OCI-LY7 (cell line): ENCODE results near the gene SLC7A7. TPM values are rescaled to one million over a fixed set of nuclear protein-coding genes. Genes with fewer than 3 reads are reported as not detected.

Experiments
- BruUV-seq: library from RNA; stranded (reverse); fragments of 400-500 nt; replicated peaks from 2 replicates; lab custom pipeline; 2021; lab: Mats Ljungman, UMichigan
- CTCF ChIA-PET: fragments of 300-600 bp; sonication (Branson Sonifier 250); formaldehyde crosslinking; loops from one replicate; lab custom pipeline; 2022; ENCODE audit warnings: antibody characterized with exemption; ENCODE audit not compliant: unreplicated experiment; lab: Charles Lee
- POLR2A ChIA-PET: fragments of 300-600 bp; sonication (Branson Sonifier 250); formaldehyde crosslinking; loops from one replicate; lab custom pipeline; 2022; ENCODE audit warnings: antibody characterized with exemption; lab: Charles Lee
- DNase-seq: peaks from one replicate; pipeline ENCODE4 v3.0.0-alpha.2; 2015; ENCODE audit warnings: low spot score
- H2AFZ ChIP-seq: fragments of 200-600 bp; sonication (generic), shearing (Covaris generic); 2 replicates; pipeline ENCODE4 v1.6.1; 2014; ENCODE audit warnings: mild to moderate bottlenecking, antibody characterized with exemption, low read length, moderate library complexity
- H3K27ac ChIP-seq: fragments of 200-600 bp; sonication (generic); 2 replicates; pipeline ENCODE4 v1.5.1; 2014; ENCODE audit warnings: mixed run types, low read depth, mild to moderate bottlenecking, moderate library complexity, low read length, inconsistent platforms; ENCODE audit not compliant: poor library complexity, severe bottlenecking
- H3K36me3 ChIP-seq: fragments of 200-600 bp; sonication (generic); 2 replicates; pipeline ENCODE4 v1.6.1; 2014; ENCODE audit warnings: mild to moderate bottlenecking, antibody characterized with exemption, low read length, moderate library complexity, mixed read lengths; ENCODE audit not compliant: insufficient read depth
- H3K4me1 ChIP-seq: fragments of 200-600 bp; sonication (generic); 2 replicates; pipeline ENCODE4 v1.5.1; 2014; ENCODE audit warnings: mild to moderate bottlenecking, low read length; ENCODE audit not compliant: insufficient read depth, poor library complexity, severe bottlenecking
- H3K4me2 ChIP-seq: fragments of 200-600 bp; sonication (generic); 2 replicates; pipeline ENCODE4 v1.6.1; 2014; ENCODE audit warnings: mild to moderate bottlenecking, low read length
- H3K4me3 ChIP-seq: fragments of 200-600 bp; sonication (generic); 2 replicates; pipeline ENCODE4 v1.5.1; 2014; ENCODE audit warnings: mild to moderate bottlenecking, low read depth, low read length; ENCODE audit not compliant: poor library complexity, severe bottlenecking
- H3K79me2 ChIP-seq: fragments of 200-600 bp; sonication (generic); 2 replicates; pipeline ENCODE4 v1.6.1; 2016; ENCODE audit warnings: low read depth, mild to moderate bottlenecking, low read length, moderate library complexity, mixed read lengths; ENCODE audit not compliant: insufficient read depth
- H3K9me2 ChIP-seq: fragments of 200-600 bp; sonication (generic); 2 replicates; pipeline ENCODE4 v1.6.1; 2016; ENCODE audit warnings: mild to moderate bottlenecking, low read length, mixed read lengths; ENCODE audit not compliant: insufficient read depth
- H3K9me3 ChIP-seq: fragments of 200-600 bp; sonication (generic); 2 replicates; pipeline ENCODE4 v1.6.1; 2014; ENCODE audit warnings: mild to moderate bottlenecking, mixed run types, low read length, mixed read lengths
- H4K20me1 ChIP-seq: fragments of 200-600 bp; sonication (generic); 2 replicates; pipeline ENCODE4 v1.6.1; 2014; ENCODE audit warnings: mild to moderate bottlenecking, antibody characterized with exemption, low read length, moderate library complexity, mixed read lengths; ENCODE audit not compliant: insufficient read depth
- CTCF ChIP-seq: fragments of 200-600 bp; sonication (generic); conservative IDR thresholded peaks from 2 replicates; pipeline ENCODE4 v1.5.1; 2014; ENCODE audit warnings: mild to moderate bottlenecking, antibody characterized with exemption, low read length, moderate library complexity, mixed read lengths
- EZH2phosphoT487 ChIP-seq: fragments of 200-600 bp; sonication (generic); IDR thresholded peaks from 2 replicates; pipeline ENCODE4 v1.6.1; 2018; ENCODE audit warnings: low read depth, borderline replicate concordance, mild to moderate bottlenecking, mixed run types, antibody characterized with exemption, low read length, moderate library complexity, mixed read lengths
- intact Hi-C: fragments of 100-400 bp; cut with micrococcal nuclease; formaldehyde crosslinking; loops from one replicate; pipeline ENCODE4 v1.10.0; 2022; ENCODE audit not compliant: unreplicated experiment
- total RNA-seq, 2 experiments: library from RNA; depleted of rRNA in 1 of 2; stranded (reverse); fragments of >200 nt in 1 of 2; shearing (Covaris generic) in 1 of 2; gene quantifications; 2 replicates each; pipeline ENCODE4 v1.2.3, GENCODE V29; 2014 to 2022

Gene SLC7A7
- total RNA-seq, 2 experiments from 2014 or later, result 30.6 to 59.2 TPM

DNA sequence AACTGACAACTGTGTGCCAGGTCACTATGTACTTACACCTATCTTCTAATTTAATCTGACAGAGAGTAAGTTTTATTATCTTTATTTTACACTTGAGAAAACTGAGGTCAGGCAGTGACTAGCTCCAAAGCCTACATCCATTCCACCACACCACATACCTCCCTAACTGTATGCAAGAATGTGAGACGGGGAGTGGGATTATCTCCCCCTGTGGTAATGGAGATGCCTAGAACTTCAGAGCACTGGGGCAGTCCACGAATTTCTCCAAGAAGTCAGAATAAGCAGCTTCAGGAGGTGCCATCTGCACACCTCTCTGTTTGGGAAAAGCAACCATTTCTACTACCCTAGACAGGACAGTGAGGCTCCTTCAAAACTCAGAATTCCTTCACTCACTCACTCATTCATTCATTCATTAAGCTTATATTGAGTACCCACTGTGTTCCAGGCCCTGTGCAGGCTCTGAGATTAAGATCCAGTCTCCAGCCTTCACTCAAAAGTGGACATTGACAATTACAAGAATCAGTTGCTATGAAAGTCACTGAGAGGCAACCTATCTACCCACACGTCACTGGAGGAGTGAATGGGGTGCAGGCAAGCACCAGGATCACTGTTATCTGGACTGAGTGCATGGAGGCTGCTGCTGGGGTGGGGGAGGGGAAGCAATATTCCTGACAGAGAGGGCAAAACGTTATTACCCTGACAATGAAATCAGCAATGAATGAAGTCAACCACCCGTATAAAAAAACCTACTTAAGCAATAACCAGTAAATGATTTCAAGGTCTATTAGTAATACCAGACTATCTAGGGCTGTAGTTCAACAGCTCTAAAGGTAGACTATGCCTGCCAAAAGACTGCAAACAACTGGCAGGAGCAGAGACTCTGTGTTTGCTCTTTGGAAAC lies 18.0 kb downstream of the SLC7A7 start:
- H3K79me2 ChIP-seq, result peaks cover 70% of the 10 kb centered on the region
- peaks cover 57% of the 10 kb centered on the region for H3K36me3 ChIP-seq
- no peaks in the 10 kb centered on the region for H4K20me1 ChIP-seq
- CTCF ChIA-PET, result interaction anchor here (1.2 to 1.5 kb wide), 3 partner anchors 10 to 26 kb away, joined by 3 to 4 read pairs (median 4); no protein-coding TSS in a partner anchor
- peak overlapping the region; percentile 22 for H3K4me3 ChIP-seq
- 0 out of 2 replicates have a peak, but pooled peaks cover 2% of the 10 kb centered on the region for H3K9me3 ChIP-seq
- POLR2A ChIA-PET, result interaction anchor here (0.6 to 3.0 kb wide), 9 partner anchors 11 to 266 kb away, joined by 3 to 21 read pairs (median 5); partner anchors contain the start of gene OXA1L
- BruUV-seq, result no TSS peak
- H2AFZ ChIP-seq, result no peak overlapping the region
- H3K4me1 ChIP-seq, result peaks cover 87% of the 10 kb centered on the region
- no peaks in the 10 kb centered on the region for H3K9me2 ChIP-seq
- no peak for TF ChIP-seq EZH2phosphoT487
- TF ChIP-seq CTCF, result no peak
- peak overlapping the region; percentile 63 for H3K4me2 ChIP-seq
- peak overlapping the region; percentile 58 for H3K27ac ChIP-seq
- no peak for DNase-seq
- intact Hi-C loops, result no loop called here

- Histone ChIP-seq H3K79me2 (peaks cover 70% of the 10 kb centered on the region; the same call in 1 of the 2 replicates), H4K20me1 (no peaks in the 10 kb centered on the region), H3K4me1 (peaks cover 87% of the 10 kb centered on the region), H2AFZ (no peak overlapping the region), H3K4me2 (peak overlapping the region; percentile 63), H3K9me2 (no peaks in the 10 kb centered on the region), H3K4me3 (peak overlapping the region; percentile 22), H3K27ac (peak overlapping the region; percentile 58), H3K9me3 (0 out of 2 replicates have a peak, but pooled peaks cover 5% of the 10 kb centered on the region), H3K36me3 (peaks cover 60% of the 10 kb centered on the region)
- ChIA-PET CTCF (interaction anchor here (1.0 to 1.2 kb wide), 2 partner anchors 10 to 27 kb away, joined by 3 to 4 read pairs; no protein-coding TSS in a partner anchor), POLR2A (interaction anchor here (0.7 to 3.0 kb wide), 9 partner anchors 12 to 265 kb away, joined by 3 to 37 read pairs (median 9); partner anchors contain the start of genes OXA1L and SLC7A7)
- TF ChIP-seq EZH2phosphoT487, result no peak
- no peak for TF ChIP-seq CTCF
- intact Hi-C loops, result no loop called here
- no TSS peak for BruUV-seq
- peak; percentile 51 for DNase-seq
Measured at GRCh38 chr14:22796087-22796707, 19.0 kb downstream of the SLC7A7 start.
